ENCODE measurements around the gene TIMM17A. TPM values are rescaled to one million over a fixed set of nuclear protein-coding genes. Genes with fewer than 3 reads are reported as not detected.

The TIMM17A gene
- polyA plus RNA-seq, 1 donor (not counting 4 experiments of a cell fraction or from before 2014, with no cell fraction given): 116 TPM

DNA sequence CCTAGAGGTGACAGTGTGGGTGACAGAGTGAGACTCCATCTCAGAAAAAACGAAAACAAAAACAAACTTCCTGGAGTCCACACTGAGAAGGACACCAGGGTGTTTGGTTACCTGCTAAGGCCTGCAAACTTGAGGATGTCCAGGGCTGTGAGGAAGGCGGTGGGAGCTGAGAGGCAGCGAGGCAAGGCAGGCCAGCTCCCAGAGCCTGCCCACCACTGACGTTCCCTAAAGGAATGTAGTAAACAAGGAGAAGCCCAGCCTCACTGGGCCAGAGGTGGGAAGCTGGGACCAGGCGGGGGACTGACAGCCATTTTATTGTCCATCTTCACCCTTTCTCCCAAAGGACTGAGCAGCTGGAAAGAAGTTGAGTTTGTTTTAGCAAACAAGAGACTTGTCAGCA lies 42.5 kb upstream of the TIMM17A start:
- Histone ChIP-seq H3K9me3 (ENCODE audit: control insufficient read depth, low read depth, low read length) (no peaks in the 10 kb centered on the region), H2AFZ (ENCODE audit: control insufficient read depth, low read length) (no peak overlapping the region), H3K36me3 (ENCODE audit: control insufficient read depth in 2 of 2, extremely low read depth in 1 of 2, insufficient read depth in 2 of 2, low read length in 2 of 2) (no peaks in the 10 kb centered on the region), H3K9ac (ENCODE audit: control insufficient read depth, extremely low read depth, insufficient read depth, low read length) (no peak overlapping the region), H3K27me3 (ENCODE audit: control insufficient read depth, extremely low read depth, insufficient read depth, low read length) (no peaks in the 10 kb centered on the region), H4K20me1 (ENCODE audit: control insufficient read depth, extremely low read depth, insufficient read depth, low read length) (no peaks in the 10 kb centered on the region), H3K4me2 (ENCODE audit: control insufficient read depth, extremely low read depth, insufficient read depth, low read depth, low read length) (no peak overlapping the region), H3K79me2 (ENCODE audit: control insufficient read depth, insufficient read depth, low read length) (no peaks in the 10 kb centered on the region), H3K4me1 (ENCODE audit: control insufficient read depth, extremely low read depth, insufficient read depth, low read length) (peaks cover 9% of the 10 kb centered on the region), H3K9me1 (ENCODE audit: control insufficient read depth, extremely low read depth, insufficient read depth, low read length) (no peaks in the 10 kb centered on the region), H3K4me3 (ENCODE audit: control insufficient read depth in 2 of 3, extremely low read depth in 1 of 3, insufficient read depth in 2 of 3, low read depth in 1 of 3, low read length in 3 of 3) (no peak overlapping the region), H3K27ac (ENCODE audit: control insufficient read depth, insufficient read depth, low read length) (no peak overlapping the region)
- no peak for DNase-seq (ENCODE audit: low read depth, low spot score)
- TF ChIP-seq CTCF (optimal IDR thresholded peaks at IDR 0.05 in 1 of 3, IDR thresholded peaks at IDR 0.05 in 1 of 3, conservative IDR thresholded peaks at IDR 0.05 in 1 of 3; ENCODE audit: extremely low read depth in 1 of 3, insufficient read depth in 2 of 3, low read length in 3 of 3) (no peak), EZH2 (IDR thresholded peaks at IDR 0.05; ENCODE audit: low read length) (no peak)
- dilution Hi-C loops (cut with MboI; ENCODE audit: extremely low pct_ligation_motif_present, low sequenced_read_pairs): no loop called here
- FAIRE-seq: no peak

DNA sequence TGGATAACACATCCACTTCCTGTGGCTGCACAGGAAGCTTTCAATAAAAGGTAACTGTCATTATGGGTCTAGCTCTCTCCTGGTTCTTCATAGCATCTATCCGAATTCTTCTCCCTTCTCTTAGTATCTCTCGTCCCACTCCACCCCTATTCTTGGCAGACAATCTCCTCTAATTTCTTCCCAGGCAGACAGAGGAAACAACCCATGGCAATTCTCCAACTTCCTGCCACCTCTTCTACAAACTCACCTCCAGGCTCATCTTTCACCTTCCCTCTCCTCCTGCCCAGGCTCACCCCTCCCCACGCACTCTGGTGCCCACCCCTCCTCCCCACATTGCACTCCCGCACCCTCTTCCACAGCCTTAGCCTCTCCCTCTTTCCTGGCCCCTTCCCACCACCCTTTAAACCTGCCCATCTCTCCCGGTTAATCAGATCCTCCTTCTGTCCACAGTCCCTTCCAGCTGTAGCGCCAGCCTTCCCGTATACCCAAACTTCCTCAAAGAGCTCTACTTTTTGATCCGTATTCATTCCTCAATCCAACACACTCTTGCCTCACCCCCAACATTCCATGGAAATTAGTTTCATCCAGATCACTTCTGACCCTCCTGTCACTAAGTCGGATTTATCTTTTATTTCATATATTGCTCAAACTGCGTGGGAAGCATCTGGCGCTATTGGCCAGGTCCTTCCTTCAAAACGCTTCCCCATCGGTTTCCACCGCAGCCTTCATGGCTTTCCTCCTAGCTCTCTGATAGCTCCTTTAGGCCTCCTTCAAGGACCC lies 40.7 kb upstream of the TIMM17A start:
- Histone ChIP-seq H3K4me2 (ENCODE audit: control insufficient read depth, extremely low read depth, insufficient read depth, low read depth, low read length) (no peak overlapping the region), H3K4me3 (ENCODE audit: control insufficient read depth in 2 of 3, extremely low read depth in 1 of 3, insufficient read depth in 2 of 3, low read depth in 1 of 3, low read length in 3 of 3) (no peak overlapping the region), H3K36me3 (ENCODE audit: control insufficient read depth in 2 of 2, extremely low read depth in 1 of 2, insufficient read depth in 2 of 2, low read length in 2 of 2) (no peaks in the 10 kb centered on the region), H2AFZ (ENCODE audit: control insufficient read depth, low read length) (no peak overlapping the region), H3K9me3 (ENCODE audit: control insufficient read depth, low read depth, low read length) (no peaks in the 10 kb centered on the region), H3K4me1 (ENCODE audit: control insufficient read depth, extremely low read depth, insufficient read depth, low read length) (peaks cover 9% of the 10 kb centered on the region), H3K9ac (ENCODE audit: control insufficient read depth, extremely low read depth, insufficient read depth, low read length) (no peak overlapping the region), H3K27ac (ENCODE audit: control insufficient read depth, insufficient read depth, low read length) (no peak overlapping the region), H3K79me2 (ENCODE audit: control insufficient read depth, insufficient read depth, low read length) (no peaks in the 10 kb centered on the region), H4K20me1 (ENCODE audit: control insufficient read depth, extremely low read depth, insufficient read depth, low read length) (no peaks in the 10 kb centered on the region), H3K9me1 (ENCODE audit: control insufficient read depth, extremely low read depth, insufficient read depth, low read length) (no peaks in the 10 kb centered on the region), H3K27me3 (ENCODE audit: control insufficient read depth, extremely low read depth, insufficient read depth, low read length) (no peaks in the 10 kb centered on the region)
- no peak for TF ChIP-seq CTCF (optimal IDR thresholded peaks at IDR 0.05 in 1 of 3, IDR thresholded peaks at IDR 0.05 in 1 of 3, conservative IDR thresholded peaks at IDR 0.05 in 1 of 3; ENCODE audit: extremely low read depth in 1 of 3, insufficient read depth in 2 of 3, low read length in 3 of 3)
- no peak for TF ChIP-seq EZH2 (IDR thresholded peaks at IDR 0.05; ENCODE audit: low read length)
- dilution Hi-C loops (cut with MboI; ENCODE audit: extremely low pct_ligation_motif_present, low sequenced_read_pairs): no loop called here
- FAIRE-seq (no peak), DNase-seq (ENCODE audit: low read depth, low spot score) (no peak)
